ENCODE results near the gene ICAM3.

DNA sequence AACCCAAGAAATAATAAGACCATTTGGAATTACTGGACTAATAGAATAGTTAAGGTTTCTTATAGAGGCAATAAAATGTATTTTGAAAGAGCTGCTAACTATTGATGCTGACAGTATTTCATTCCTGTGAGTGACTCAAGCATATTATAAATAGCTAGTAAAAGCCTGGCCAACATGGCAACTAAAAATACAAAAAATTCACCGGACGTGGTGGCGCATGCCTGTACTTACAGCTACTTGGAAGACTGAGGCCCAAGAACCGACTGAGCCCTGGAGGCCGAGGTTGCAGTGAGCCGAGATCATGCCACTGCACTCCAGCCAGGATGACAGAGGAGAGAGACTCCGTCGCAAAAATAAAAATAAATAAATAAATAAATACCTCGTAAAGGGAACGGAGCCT, 5.4 kb upstream of the ICAM3 start:
- TF ChIP-seq CTCF (conservative IDR thresholded peaks at IDR 0.05; ENCODE audit: low read depth, low read length): no peak
- TF ChIP-seq SMC3 (IDR thresholded peaks at IDR 0.05; ENCODE audit: low read depth, low read length): no peak
- no peak for TF ChIP-seq POLR2A (IDR thresholded peaks at IDR 0.05; ENCODE audit: low read depth, low read length)
- no peak for TF ChIP-seq RFX5 (IDR thresholded peaks at IDR 0.05; ENCODE audit: low read depth, low read length)
- TF ChIP-seq CHD1 (IDR thresholded peaks at IDR 0.05; ENCODE audit: low read depth, low read length): no peak
- no peak for TF ChIP-seq RAD21 (IDR thresholded peaks at IDR 0.05; ENCODE audit: low read length)
- TF ChIP-seq BHLHE40 (IDR thresholded peaks at IDR 0.05; ENCODE audit: low read depth, low read length): no peak
- no peak for TF ChIP-seq NFE2L2 (IDR thresholded peaks at IDR 0.05; ENCODE audit: low read depth, low read length)
- no peak for TF ChIP-seq MXI1 (IDR thresholded peaks at IDR 0.05; ENCODE audit: borderline replicate concordance, low read depth, low read length)
- TF ChIP-seq RCOR1 (IDR thresholded peaks at IDR 0.05; ENCODE audit: insufficient replicate concordance, low read length): no peak
